Measurements from ENCODE around the gene AHNAK. TPM values are rescaled to one million over a fixed set of nuclear protein-coding genes. Genes with fewer than 3 reads are reported as not detected.
A peak's percentile ranks its signal among the peaks of the same experiment; 100 is the strongest.
"Not testable (repeated sequence)": the region's sequence is repeated elsewhere in the genome, so short reads cannot be mapped to it uniquely, and the experiment has no call there.

AHNAK gene, protein sequence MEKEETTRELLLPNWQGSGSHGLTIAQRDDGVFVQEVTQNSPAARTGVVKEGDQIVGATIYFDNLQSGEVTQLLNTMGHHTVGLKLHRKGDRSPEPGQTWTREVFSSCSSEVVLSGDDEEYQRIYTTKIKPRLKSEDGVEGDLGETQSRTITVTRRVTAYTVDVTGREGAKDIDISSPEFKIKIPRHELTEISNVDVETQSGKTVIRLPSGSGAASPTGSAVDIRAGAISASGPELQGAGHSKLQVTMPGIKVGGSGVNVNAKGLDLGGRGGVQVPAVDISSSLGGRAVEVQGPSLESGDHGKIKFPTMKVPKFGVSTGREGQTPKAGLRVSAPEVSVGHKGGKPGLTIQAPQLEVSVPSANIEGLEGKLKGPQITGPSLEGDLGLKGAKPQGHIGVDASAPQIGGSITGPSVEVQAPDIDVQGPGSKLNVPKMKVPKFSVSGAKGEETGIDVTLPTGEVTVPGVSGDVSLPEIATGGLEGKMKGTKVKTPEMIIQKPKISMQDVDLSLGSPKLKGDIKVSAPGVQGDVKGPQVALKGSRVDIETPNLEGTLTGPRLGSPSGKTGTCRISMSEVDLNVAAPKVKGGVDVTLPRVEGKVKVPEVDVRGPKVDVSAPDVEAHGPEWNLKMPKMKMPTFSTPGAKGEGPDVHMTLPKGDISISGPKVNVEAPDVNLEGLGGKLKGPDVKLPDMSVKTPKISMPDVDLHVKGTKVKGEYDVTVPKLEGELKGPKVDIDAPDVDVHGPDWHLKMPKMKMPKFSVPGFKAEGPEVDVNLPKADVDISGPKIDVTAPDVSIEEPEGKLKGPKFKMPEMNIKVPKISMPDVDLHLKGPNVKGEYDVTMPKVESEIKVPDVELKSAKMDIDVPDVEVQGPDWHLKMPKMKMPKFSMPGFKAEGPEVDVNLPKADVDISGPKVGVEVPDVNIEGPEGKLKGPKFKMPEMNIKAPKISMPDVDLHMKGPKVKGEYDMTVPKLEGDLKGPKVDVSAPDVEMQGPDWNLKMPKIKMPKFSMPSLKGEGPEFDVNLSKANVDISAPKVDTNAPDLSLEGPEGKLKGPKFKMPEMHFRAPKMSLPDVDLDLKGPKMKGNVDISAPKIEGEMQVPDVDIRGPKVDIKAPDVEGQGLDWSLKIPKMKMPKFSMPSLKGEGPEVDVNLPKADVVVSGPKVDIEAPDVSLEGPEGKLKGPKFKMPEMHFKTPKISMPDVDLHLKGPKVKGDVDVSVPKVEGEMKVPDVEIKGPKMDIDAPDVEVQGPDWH (N-terminal part only)
- 10 to 100 TPM; 17.6 to 97.3 TPM for total RNA-seq

DNA sequence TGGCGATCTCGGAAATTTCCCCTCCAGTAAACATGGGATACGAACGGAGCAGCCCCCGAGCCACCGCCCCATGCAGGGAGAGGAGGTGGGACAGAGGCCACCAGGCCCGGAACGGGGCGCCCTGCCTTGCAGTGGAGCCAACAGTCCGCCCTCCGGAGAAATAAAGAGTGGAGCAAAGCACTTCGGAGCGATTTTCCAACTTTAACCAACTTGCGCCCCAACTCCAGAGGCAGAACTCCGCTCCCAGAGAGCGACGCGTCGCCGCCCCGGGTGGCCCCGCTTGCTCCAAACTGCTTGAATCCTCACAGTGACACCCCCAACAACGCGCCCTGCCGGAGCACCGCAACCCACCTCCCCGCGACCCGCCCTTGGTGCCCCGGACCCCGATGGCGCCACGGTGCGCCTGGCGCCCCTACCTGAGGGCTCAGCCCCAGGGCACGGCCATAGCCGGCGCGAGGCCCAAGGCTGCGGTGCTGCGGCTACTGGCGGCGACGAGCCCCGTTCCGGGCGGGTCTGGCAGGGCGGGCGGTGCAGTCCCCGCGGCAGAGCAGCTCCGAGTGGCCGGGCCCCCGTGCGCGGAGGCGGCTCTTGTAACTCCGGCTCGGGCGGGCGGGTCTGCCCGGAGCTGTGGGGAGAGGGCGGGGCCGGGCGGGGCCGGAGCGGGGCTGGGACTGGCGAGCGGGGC, at the start of gene AHNAK:
Gene AHNAK (minus strand): TSS at position 563 of the 685 bp plus-strand sequence. CDS start 10,708 bp downstream, outside the sequence.
- H3K9me3 Mint-ChIP-seq, result no peaks in the 10 kb centered on the region
- DNase-seq (ENCODE audit: low spot score in 2 of 2) (peak; percentile 76 to 81), ATAC-seq (peak; percentile 47 to 54)
- H3K36me3 Mint-ChIP-seq, result no peaks in the 10 kb centered on the region
- peak within 1 kb of the TSS in 1 of 2 donors; percentile 90 for H3K27ac Mint-ChIP-seq

DNA sequence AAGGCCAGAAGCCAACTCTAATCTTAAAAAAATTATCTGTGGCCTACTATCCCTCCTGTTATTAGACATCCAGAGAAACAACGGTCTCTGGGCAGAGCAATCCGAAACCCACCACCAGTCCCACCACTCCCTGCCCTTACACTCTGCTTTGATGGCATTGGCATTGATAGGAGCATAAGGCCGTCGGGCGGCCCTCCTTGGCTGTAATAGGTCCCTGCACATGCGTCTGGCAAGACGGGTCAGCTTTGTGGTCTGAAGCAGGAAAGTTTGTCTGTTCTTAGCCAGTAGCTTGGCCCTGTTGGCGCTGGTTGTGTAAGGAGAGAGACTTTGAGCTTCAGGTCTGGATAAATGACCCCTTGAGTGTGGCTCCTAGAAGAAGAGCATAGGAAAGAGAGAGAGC, 48.5 kb upstream of the AHNAK start:
- H3K9me3 Mint-ChIP-seq, result no peaks in the 10 kb centered on the region
- peaks cover 61 to 63% of the 10 kb centered on the region in 2 donors for H3K36me3 Mint-ChIP-seq
- no peak for DNase-seq (ENCODE audit: low spot score in 2 of 2)
- peak overlapping the region; percentile 8 to 99 for H3K27ac Mint-ChIP-seq
- ATAC-seq, result no peak

DNA sequence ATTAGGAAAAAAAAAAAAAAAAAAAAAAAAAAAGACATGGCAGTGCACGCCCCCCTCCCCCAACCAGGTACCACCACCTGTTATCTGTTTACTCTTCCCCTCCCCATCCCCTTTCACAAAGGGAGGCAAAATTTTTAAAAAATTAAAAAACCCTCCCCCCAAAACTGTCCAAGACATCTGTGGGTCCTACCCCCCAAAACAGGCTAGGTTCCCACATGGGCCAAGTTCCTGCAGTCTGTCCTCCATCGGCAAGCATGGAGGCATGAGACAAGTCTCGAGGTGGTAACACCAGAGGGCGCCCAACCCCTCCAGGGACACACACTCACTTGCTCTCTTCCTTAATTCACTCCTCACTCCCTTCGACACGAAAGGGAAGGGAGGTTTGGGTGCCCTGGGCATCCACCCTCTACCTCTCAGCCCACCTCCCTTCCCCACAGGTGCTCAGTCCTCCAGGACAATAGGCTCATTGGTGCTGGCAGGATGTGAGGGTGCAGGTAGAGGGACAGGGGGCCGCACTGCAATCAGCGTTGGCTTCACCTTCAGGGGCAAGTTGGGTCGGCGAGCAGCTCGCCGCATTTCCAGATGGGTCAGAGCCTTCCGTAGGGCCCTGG, 46.9 kb upstream of the AHNAK start:
- Mint-ChIP-seq H3K27ac (peak overlapping the region; percentile 95 to 99), H3K36me3 (peaks cover 45 to 47% of the 10 kb centered on the region in 2 donors), H3K9me3 (no peaks in the 10 kb centered on the region)
- DNase-seq (ENCODE audit: low spot score in 2 of 2), result peak; percentile 71 to 76
- ATAC-seq, result peak; percentile 9 to 28

DNA sequence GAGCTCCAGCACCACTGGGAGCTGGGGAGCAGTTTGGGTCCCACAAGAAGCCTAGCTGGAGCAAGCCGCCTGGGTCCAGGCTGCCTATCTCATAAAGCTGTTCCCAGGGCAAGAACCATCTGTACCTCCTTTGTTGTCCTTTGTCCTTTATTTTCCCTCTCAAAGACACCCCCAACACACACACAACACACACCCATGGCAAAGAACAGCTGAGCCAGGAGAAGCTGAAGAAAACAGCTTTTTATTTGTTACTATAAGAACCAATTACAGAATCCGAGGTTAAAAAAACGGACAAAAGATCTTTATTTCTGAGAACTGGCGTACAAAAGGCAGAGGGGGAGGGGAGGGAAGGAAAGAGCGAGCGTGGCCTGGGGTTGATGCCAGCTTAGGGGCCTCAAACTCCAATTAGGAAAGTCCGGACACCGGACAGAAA, 46.4 kb upstream of the AHNAK start:
- peaks cover 39 to 42% of the 10 kb centered on the region in 2 donors for H3K36me3 Mint-ChIP-seq
- H3K9me3 Mint-ChIP-seq, result no peaks in the 10 kb centered on the region
- peak overlapping the region; percentile 68 to 99 for H3K27ac Mint-ChIP-seq
- no peak for ATAC-seq
- no peak for DNase-seq (ENCODE audit: low spot score in 2 of 2)

DNA sequence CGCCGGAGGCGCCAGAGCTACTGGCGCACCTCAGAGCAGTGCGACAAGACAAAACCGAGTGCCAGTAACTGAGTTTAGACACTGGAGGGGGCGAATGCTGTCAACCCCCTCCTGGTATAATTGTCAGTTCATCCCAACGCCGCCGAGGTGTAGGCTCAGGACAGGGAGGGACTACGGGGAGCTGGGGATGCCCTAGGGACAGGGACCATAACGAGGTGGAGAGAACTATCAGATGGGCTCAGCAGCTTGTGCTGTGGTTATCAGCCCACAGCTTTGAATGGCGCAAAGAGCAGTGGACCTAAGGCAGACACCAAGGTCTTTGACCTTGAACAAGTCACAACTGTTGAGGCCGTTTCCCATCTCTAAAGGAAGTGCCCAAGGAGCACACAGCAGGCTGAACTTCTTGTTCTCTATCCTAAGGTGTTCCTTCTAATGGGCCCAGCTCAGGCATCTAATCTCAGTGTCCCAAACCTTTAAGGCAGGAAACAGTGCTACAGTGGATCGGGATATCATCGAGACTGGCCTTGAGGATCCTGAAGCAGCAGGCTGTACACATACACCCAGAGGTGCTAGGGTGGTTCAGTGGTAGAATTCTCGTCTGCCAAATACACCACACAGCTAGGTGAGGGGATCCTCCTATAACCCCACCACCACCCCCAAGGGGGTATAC, 45.7 kb upstream of the AHNAK start:
- no peak for DNase-seq (ENCODE audit: low spot score in 2 of 2)
- Mint-ChIP-seq H3K36me3 (peaks cover 32 to 34% of the 10 kb centered on the region in 2 donors), H3K9me3 (no peaks in the 10 kb centered on the region), H3K27ac (peak overlapping the region; percentile 99)
- peak in 1 of 2 donors; percentile 2 for ATAC-seq

DNA sequence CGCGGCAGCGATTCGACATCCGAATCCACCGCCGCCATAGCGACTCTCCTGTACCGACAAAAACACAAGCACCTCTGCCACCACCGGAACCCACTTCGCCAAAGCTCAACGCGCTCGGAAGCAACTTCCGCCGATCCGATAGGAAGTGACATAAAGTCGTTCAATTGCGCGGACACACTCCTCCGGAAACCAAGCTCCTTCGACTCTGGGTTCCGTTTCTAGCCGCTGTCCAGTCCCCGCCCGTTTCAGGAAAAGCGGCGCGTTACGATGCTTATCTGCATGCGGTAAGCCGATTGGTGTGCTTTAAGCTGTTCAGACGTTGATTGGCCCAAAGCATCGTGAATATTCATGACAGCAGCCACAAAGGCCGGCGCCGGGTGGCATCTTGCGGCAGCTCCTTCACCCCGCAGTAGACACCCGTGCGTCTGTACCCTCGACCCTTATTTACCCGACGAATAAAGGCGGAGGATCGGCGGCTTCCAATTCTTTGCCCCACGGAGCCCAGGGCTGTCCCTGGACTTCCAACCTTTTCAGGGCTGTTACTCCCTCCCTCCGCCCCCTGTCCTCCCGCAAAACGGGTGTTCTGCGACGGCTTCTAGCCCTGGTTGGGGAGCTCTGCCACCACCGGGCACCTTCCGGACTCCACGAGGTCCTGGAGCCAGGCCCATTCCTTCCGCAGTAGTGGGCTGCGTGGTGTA, 45.0 kb upstream of the AHNAK start, which contains the start of gene TUT1:
Gene TUT1 (minus strand): TSS at position 76 of the 698 bp plus-strand sequence. CDS start 38 bp downstream, at position 38.
- ATAC-seq (peak; percentile 87 to 90), DNase-seq (ENCODE audit: low spot score in 2 of 2) (peak; percentile 93 to 98)
- Mint-ChIP-seq H3K27ac (peak within 1 kb of the TSS; percentile 99), H3K36me3 (peaks cover 29 to 31% of the 10 kb centered on the region in 2 donors), H3K9me3 (no peaks in the 10 kb centered on the region)

DNA sequence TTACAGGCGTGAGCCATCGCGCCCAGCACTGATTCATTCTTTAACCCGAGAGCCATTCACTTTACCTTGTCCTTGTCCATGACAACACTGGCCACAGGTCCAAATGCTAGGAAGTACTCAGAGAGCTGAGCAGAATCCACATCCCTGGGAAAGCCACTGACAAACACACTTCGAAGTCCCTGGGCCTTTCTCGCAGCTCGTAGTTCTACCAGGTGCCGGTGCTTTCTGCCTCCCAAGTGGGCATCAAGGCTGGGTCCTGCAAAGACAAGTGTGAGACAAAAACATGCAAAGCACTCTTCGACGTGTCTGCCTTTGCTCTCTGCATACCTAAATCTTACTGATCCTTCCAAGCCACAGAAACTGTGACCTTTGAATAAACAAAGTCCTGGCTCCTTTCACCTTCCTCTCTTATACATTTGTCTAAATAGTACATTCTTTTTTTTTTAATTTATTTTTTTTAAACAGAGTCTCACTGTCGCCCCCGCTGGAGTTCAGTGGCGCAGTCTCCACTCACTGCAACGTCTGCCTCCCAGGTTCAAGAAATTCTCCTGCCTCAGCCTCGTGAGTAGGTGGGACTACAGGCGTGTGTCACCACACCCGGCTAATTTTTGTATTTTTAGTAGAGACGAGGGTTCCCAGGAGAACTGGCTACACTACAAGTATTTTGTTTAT, 42.5 kb upstream of the AHNAK start:
- peaks cover 10 to 23% of the 10 kb centered on the region in 2 donors for H3K36me3 Mint-ChIP-seq
- ATAC-seq, result no peak
- no peak overlapping the region for H3K27ac Mint-ChIP-seq
- peak in 1 of 2 donors; percentile 28 for DNase-seq (ENCODE audit: low spot score in 2 of 2)
- H3K9me3 Mint-ChIP-seq, result no peaks in the 10 kb centered on the region

DNA sequence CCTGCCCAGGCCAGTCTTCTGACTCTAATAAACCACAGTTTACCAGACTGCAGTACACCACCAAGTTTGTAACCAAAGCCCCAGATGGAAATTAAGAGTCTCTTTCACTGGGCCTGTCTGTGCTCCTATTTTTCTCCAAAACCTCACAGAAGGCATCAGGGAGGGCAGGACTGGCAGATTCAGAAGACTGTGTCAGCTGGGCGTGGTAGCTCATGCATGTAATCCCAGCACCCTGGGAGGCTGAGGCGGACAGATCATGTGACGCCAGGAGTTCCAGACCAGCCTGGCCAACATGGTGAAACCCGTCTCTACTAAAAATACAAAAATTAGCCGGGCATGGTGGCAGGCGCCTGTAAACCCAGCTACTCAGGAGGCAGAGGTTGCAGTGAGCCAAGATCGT, 38.8 kb upstream of the AHNAK start:
- not testable (repeated sequence) for H3K27ac Mint-ChIP-seq; H3K9me3 Mint-ChIP-seq; H3K36me3 Mint-ChIP-seq; ATAC-seq; DNase-seq (ENCODE audit: low spot score in 2 of 2)

DNA sequence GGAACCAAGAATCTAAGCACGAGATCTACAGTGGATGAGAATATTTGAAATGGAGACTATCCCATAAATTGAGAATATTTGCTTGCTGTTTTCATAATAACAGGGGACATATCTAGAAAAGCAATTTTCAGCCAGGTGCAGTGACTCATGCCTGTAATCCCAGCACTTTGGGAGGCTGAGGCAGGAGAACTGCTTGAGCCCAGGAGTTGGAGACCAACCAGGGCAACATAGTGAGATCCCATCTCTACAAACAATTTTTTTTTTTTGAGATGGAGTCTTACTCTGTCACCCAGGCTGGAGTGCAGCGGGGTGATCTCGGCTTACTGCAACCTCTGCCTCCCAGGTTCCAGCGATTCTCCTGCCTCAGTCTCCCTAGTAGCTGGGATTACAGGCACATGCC, 35.1 kb upstream of the AHNAK start:
- DNase-seq (ENCODE audit: low spot score in 2 of 2); H3K9me3 Mint-ChIP-seq; H3K36me3 Mint-ChIP-seq: not testable (repeated sequence)

DNA sequence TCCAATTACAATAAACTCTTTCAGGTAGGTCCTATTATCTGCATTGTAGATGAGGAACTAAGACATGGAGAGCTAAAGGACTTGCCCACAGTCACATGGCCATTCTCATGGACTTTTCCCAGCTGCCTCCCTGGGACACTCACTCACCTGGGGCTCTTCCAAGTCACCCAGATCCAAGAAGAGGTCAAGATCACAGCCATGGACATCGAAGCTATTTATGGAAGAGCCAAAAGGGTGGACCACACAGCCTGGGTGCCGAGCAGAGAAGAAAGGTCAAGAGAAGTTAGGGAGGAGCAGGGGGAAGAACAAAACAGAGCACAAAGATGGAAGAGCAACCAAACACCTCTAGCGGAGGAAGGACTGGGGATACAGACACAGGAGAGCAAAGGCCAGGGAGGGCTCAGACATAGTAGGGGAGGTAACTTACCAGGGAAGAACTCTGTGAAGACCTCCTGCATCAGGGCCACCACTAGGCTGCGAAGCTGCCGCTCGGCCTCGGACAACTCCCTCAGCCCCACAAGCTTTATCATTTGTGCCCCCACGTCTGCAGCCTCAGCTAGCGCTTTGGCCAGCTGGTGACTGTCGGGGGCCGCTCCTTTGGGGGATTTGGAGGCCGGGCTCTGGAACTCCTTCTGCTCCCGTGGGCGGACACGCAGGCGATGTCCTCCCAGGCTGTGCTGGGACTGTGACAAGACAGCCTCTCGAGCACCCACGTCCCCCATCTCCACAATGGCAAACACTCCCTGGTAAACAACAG, 34.5 kb upstream of the AHNAK start:
- Mint-ChIP-seq H3K27ac (peak overlapping the region; percentile 9 to 82), H3K9me3 (no peaks in the 10 kb centered on the region), H3K36me3 (peaks cover 0 to 5% of the 10 kb centered on the region in 2 donors)
- DNase-seq (ENCODE audit: low spot score in 2 of 2), result no peak
- no peak for ATAC-seq

More for the DNA sequence above, 35.1 kb upstream of the AHNAK start:
- ATAC-seq, H3K27ac Mint-ChIP-seq: not testable (repeated sequence)

DNA sequence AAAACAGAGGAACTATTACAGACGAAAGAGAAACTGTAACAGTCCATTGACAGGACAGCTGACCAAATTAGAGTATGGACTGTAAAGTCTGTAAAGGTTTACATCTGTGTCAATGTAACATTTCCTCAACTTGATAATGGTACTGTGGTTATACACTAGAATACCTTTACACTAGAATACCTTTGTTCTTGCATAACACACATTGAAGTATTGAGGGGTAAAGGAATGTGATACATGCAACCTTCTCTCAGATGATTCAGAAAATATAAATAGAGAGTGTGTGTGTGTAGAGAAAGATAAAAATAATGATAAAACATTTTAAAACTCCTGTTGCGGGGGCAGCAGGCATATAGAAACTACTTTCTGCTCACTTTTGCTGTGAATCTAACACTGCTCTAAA, 32.6 kb upstream of the AHNAK start:
- ATAC-seq, result no peak
- DNase-seq (ENCODE audit: low spot score in 2 of 2), result no peak
- Mint-ChIP-seq H3K9me3 (no peaks in the 10 kb centered on the region), H3K36me3 (peaks cover 11 to 14% of the 10 kb centered on the region in 2 donors), H3K27ac (no peak overlapping the region)

DNA sequence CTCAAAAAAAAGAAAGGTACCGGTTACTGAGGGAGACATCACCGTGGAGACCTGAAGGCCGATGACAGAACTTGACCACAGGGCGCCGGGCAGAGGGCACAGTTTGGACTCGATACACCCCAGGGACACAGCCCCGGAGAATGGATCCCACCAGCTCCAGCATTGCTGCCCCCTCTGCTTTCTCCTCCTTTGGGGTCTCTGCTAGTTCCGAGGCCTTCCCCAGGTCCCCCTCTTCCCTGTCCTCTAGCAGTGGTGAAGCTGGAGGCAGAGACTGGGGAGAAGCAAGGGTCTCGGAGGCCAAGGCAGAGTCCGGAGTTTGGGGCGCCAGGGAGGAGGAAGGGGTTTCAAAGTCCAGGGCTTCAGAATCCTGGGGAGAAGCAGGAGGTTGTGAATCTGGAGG, 31.9 kb upstream of the AHNAK start:
- DNase-seq (ENCODE audit: low spot score in 2 of 2) (no peak), ATAC-seq (no peak)
- H3K36me3 Mint-ChIP-seq, result peaks cover 16 to 21% of the 10 kb centered on the region in 2 donors
- H3K9me3 Mint-ChIP-seq, result no peaks in the 10 kb centered on the region
- peak overlapping the region in 1 of 2 donors; percentile 44 for H3K27ac Mint-ChIP-seq

DNA sequence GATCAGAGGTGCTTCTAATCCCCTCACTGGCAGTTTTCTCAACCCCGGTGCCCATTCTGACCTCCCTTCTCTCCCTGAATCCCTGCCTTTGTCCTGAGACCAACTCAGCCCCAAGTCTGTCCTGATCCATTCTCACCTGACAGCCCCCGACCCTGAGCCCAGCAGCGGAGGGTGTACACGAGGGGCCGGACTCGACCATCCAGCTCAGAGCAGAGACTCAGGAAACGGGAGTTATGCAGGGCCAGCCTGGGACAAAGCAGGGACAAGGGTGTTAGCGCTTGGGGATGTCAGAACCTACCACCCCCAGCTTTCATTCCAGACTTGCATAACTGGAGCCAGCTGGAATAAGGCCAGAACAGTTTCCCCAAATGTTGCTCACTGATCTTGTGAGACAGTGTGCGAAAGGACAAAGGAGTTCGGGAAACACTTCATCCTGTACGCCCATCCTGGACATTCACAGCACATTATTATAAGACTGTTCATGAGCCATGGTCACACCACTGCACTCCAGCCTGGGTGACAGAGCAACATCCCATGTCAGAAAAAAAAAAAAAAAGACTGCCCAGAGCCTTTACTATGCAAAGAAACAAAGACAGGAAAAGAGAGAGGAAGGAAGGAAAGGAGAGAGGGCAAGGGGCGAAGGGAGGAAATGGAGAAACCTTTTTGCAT, 30.6 kb upstream of the AHNAK start:
- Mint-ChIP-seq H3K27ac (peak overlapping the region in 1 of 2 donors; percentile 82), H3K9me3 (no peaks in the 10 kb centered on the region), H3K36me3 (peaks cover 27 to 34% of the 10 kb centered on the region in 2 donors)
- ATAC-seq, result no peak
- DNase-seq (ENCODE audit: low spot score in 2 of 2), result no peak
